Uterus (tissue), 2 donors: Measurements from ENCODE around the gene RNF175.

ENCODE experiments used
- POLR2A ChIP-seq, 2 donors: fragments of 450-650 bp; IDR thresholded peaks; one replicate each; pipeline ENCODE4 v1.6.1; 2016; ENCODE audit warnings: antibody characterized with exemption in 2 of 2, mild to moderate bottlenecking in 1 of 2, moderate library complexity in 1 of 2
- TF ChIP-seq, protein P1 (sequence below), 4 experiments: fragments of 200-600 bp in 2 of 4; fragments of 450-650 bp in 2 of 4; sonication (generic) in 2 of 4; IDR thresholded peaks; one replicate each; pipeline ENCODE4 v1.5.1; 2016 to 2019; ENCODE audit warnings: antibody characterized with exemption in 4 of 4, mild to moderate bottlenecking in 2 of 4, moderate library complexity in 1 of 4

- TF ChIP-seq, protein P1, sequence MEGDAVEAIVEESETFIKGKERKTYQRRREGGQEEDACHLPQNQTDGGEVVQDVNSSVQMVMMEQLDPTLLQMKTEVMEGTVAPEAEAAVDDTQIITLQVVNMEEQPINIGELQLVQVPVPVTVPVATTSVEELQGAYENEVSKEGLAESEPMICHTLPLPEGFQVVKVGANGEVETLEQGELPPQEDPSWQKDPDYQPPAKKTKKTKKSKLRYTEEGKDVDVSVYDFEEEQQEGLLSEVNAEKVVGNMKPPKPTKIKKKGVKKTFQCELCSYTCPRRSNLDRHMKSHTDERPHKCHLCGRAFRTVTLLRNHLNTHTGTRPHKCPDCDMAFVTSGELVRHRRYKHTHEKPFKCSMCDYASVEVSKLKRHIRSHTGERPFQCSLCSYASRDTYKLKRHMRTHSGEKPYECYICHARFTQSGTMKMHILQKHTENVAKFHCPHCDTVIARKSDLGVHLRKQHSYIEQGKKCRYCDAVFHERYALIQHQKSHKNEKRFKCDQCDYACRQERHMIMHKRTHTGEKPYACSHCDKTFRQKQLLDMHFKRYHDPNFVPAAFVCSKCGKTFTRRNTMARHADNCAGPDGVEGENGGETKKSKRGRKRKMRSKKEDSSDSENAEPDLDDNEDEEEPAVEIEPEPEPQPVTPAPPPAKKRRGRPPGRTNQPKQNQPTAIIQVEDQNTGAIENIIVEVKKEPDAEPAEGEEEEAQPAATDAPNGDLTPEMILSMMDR (IDR thresholded peaks at IDR 0.05), result no peak
- no peak for TF ChIP-seq POLR2A (IDR thresholded peaks at IDR 0.05)
These were observed 6.9 kb upstream of the RNF175 start for GRCh38 chr4:153766758-153767157.
